GM20000 (cell line): ENCODE results near the gene MYL3.

Experiments
- DNase-seq: peaks from one replicate; pipeline ENCODE4 v3.0.0; 2012; ENCODE audit warnings: low spot score
- TF ChIP-seq, protein P1 (sequence below): IDR thresholded peaks from 2 replicates; pipeline ENCODE4 v1.5.1; 2012; ENCODE audit warnings: mild to moderate bottlenecking, control low read depth; ENCODE audit errors: extremely low read depth, missing control alignments

MYL3 gene

DNA sequence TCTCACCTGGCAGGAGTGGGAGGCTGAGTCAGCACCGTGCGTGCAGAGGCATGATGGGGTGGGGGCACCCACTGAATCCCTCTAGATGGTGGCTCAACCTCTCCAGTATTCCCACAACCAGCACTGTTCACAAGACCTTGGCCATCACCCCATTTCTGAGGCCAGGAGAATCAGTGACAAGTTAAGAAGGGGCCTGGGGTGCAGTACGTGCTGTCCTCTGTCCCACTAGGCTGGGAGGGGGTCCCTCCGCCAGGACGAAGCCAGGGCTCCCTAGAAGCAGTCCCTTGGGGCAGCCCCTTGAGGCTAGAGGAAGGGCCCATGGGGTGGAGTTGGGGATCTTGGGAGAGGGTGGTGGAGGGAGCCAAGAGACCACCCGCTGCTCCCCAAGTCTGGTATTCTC, 4.8 kb downstream of the MYL3 start:
- no peak for DNase-seq
- TF ChIP-seq, protein P1, sequence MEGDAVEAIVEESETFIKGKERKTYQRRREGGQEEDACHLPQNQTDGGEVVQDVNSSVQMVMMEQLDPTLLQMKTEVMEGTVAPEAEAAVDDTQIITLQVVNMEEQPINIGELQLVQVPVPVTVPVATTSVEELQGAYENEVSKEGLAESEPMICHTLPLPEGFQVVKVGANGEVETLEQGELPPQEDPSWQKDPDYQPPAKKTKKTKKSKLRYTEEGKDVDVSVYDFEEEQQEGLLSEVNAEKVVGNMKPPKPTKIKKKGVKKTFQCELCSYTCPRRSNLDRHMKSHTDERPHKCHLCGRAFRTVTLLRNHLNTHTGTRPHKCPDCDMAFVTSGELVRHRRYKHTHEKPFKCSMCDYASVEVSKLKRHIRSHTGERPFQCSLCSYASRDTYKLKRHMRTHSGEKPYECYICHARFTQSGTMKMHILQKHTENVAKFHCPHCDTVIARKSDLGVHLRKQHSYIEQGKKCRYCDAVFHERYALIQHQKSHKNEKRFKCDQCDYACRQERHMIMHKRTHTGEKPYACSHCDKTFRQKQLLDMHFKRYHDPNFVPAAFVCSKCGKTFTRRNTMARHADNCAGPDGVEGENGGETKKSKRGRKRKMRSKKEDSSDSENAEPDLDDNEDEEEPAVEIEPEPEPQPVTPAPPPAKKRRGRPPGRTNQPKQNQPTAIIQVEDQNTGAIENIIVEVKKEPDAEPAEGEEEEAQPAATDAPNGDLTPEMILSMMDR: no peak

DNA sequence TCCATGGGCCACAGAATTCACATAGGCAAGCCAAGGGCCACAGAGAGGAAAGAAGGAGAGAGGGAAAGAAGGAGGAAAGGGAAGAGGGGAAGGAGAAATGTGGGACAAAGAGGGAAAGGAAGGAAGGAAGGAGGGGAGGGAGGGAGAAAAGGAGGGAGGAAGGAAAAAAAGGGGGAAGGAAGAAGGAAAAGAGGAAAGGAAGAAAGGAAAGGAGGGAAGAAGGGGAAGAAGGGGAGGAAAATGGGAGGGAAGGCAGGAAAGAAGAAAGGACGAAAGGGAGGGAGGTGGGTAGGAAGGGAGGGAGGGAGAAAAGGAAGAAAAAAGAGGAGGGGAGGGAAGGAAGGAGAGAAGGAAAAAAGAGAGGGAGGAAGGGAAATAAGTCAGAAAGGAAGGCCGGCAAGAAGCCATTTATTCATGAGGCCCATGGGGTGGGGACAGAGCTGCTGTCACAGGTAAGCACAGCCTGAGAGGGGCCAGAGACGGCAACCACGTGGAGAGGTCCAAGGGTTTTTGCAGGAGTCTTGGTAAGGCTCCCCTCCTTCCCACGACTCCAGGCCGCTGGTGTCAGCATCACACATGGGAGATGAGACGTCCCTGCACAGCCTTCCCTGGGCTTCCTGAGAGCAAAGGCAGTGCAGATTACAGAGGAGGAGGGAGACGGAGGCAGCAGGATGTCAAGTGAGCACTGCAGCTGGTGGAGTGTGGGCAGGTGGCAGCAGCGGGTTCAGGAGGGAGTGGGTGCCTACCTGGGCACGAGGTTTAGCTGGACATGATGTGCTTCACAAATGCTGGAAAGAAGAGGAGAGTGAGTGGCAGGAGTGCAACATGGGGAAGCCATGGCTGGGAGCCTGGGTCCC, 5.5 kb downstream of the MYL3 start:
- TF ChIP-seq, protein P1: no peak
- no peak for DNase-seq

DNA sequence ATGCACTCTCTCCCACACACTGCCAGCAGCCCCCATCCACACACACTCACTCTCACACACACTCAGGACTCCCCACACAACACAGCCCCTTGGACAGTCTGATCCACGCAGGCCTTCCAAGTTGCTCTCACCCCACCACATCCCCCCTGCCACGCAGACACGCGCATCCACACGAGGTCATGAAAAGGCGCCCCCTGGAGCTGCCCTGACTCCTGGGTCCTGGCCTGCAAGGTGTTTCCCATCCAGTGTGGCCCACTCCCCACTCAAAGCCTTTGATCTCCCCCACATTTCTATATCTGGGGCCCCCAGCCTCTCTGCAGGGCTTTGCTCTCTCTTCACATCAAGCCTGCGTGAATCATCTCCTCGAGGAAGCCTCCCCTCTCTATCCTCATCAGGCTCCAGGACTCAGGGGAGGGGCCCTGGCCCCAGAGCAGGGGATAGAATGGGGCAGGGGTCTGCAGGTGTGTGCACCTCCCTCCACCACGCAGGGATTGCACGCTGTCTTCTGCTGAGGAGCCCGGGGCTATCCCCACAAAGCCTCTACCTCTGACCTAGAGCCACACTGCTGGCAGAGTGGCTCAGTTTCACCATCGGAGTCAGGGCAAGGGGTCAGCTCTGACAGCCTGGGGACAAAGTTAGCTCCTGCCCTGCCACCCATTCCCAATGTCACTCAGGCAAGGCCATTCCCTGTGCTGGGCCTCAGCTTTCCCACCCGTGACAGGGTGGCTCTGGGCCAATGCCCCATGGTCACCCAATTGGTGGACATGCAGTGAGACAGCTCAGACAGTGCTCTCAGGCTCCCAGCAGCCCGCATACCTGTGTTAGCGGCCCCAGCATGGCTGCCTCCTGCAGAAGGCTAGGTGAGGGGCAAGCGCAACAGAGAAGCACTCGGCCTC, 6.4 kb downstream of the MYL3 start:
- DNase-seq: no peak
- TF ChIP-seq, protein P1: no peak

DNA sequence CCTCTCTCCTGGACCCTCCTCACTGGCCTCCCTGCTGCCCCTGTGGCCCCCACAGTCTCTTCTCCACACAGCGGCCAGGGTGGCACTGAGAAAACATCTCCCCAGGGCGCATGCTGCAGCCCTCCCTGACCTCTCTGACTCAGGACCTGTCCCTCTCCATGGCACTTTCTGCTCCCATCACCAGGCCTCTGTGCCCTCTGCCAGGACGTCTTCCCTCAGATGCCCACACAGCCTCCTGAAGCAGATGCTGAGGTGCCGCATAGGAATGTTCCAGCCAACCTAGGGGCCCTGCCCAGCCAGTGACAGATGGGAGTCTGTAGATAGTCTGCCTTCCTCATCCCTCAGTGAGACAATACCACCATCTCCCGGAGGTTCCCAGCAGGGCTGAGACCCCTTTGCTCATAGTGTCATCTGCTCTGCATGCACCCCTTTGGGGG, 8.7 kb downstream of the MYL3 start:
- no peak for DNase-seq
- TF ChIP-seq, protein P1: no peak

DNA sequence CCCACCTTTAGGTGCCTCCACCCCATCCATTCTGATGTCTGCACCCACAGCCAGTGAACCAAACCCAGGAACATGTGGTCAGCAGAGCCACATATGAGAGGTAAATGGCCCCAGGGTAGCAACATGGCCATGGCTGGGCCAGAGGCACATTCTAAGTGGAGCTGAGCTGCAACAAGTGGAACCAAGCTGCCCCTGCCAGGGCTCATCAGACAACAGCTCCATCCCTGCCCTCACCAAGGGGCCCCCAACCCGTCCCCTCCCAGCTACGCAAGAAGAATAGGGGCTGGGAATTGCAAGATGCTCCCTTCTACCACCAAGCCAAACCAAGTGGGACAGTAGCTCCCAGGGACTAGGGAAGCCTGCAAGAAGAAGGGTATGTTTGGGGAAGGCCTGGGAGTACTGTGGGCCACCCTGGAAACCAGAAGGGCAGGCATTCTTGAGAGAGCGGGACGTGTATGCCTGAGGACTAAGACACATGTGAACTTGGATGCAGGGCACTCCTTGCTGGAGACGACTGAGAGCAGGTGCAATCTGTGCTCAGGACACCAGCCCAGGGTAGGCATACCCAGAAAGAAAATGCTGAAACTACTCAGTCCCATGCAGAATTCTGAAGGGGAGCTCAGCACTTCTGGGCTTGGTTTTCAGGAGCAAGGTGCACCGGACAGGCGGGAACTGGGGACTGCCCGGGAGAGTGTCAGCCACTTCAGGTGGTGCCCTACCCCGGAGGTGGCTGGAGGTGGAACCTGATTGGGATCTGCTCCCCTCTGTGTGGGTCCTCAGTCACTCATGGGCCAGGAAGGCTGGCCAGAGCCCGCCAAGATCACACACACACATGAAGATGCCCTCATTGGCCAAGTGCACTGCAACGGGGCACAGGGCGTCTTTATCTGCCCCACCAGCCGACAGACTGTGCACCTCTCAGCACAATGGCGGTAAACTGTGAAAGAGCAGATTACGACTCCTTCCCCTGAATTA, 9.5 kb downstream of the MYL3 start:
- TF ChIP-seq, protein P1: no peak

DNA sequence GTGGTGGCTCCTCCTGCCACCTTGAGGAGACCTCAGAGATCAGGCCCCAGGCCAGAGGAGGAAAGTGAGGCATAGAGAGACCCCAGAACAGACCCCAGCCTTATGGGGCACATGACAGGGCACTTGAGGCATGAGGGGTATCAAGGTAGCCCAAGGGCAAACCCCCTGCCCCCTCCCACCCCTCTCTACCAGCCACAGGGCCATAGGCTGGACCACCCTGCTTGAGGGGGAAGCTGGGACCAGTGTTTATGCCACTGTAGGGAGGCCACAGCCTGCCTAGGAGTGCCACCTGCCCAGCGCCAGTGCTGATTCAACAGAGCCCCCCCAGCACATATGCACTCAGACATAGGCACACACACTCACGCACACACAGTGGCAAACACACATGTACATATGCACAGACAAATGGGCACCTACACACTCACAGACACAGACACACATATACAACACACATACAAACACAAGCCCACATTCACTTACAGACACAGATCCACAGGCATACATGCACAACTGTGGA, 10.3 kb downstream of the MYL3 start:
- TF ChIP-seq, protein P1: no peak
- no peak for DNase-seq

More for the DNA sequence above, 9.5 kb downstream of the MYL3 start:
- DNase-seq: no peak
